RWPE1 (cell line): ENCODE data around the gene TNFAIP8L1.
A peak's percentile ranks its signal among the peaks of the same experiment; 100 is the strongest.

Experiments
- CTCF ChIA-PET: fragments of 350-600 bp; sonication (Branson Sonifier 250); formaldehyde crosslinking; extraction: SDS; loops from one replicate; lab custom pipeline; 2021; lab: Yijun Ruan, JAX
- POLR2A ChIA-PET: fragments of 400-600 bp; formaldehyde crosslinking; extraction: SDS; loops from one replicate; lab custom pipeline; 2020; ENCODE audit warnings: antibody characterized with exemption; ENCODE audit not compliant: low non-redundant PET; lab: Yijun Ruan, JAX
- DNase-seq: peaks from one replicate; pipeline ENCODE4 v3.0.0; 2012; ENCODE audit warnings: low spot score
- H3K27ac ChIP-seq: fragments of 450-650 bp; 2 replicates; pipeline ENCODE4 v1.5.1; 2017
- CTCF ChIP-seq: fragments of 450-650 bp; conservative IDR thresholded peaks from 2 replicates; pipeline ENCODE4 v1.5.1; 2017; ENCODE audit warnings: low read depth, mild to moderate bottlenecking

The TNFAIP8L1 gene

GRCh38 chr19:4645718-4646117, 6.4 kb downstream of the TNFAIP8L1 start:
- POLR2A ChIA-PET = no interaction called here
- no peak for DNase-seq
- no peak for TF ChIP-seq CTCF
- H3K27ac ChIP-seq = no peak overlapping the region
- CTCF ChIA-PET = no interaction called here

- TF ChIP-seq CTCF = no peak
- peak overlapping the region; percentile 14 for H3K27ac ChIP-seq
- DNase-seq = no peak
- CTCF ChIA-PET = interaction anchor here (0.5 to 1.4 kb wide), 2 partner anchors 15 to 877 kb away, joined by 3 to 5 read pairs; no protein-coding TSS in a partner anchor
- POLR2A ChIA-PET = no interaction called here
These were observed 8.6 kb downstream of the TNFAIP8L1 start for GRCh38 chr19:4647676-4648644.

GRCh38 chr19:4649392-4650047, 10.2 kb downstream of the TNFAIP8L1 start:
- no peak for DNase-seq
- TF ChIP-seq CTCF = no peak
- CTCF ChIA-PET = interaction anchor here (0.9 kb wide), 1 partner anchor 12 kb away, joined by 3 read pairs; no protein-coding TSS in a partner anchor
- H3K27ac ChIP-seq = peak overlapping the region; percentile 23
- POLR2A ChIA-PET = no interaction called here

GRCh38 chr19:4650159-4650558, 10.8 kb downstream of the TNFAIP8L1 start:
- DNase-seq = no peak
- CTCF ChIA-PET = interaction anchor here (0.9 kb wide), 1 partner anchor 11 kb away, joined by 3 read pairs; no protein-coding TSS in a partner anchor
- TF ChIP-seq CTCF = no peak
- POLR2A ChIA-PET = no interaction called here
- peak overlapping the region; percentile 23 for H3K27ac ChIP-seq

- TF ChIP-seq CTCF = no peak
- no peak for DNase-seq
- POLR2A ChIA-PET = no interaction called here
- CTCF ChIA-PET = interaction anchor here (0.6 kb wide), 2 partner anchors 19 to 1432 kb away, joined by 4 to 6 read pairs; no protein-coding TSS in a partner anchor
- no peak overlapping the region for H3K27ac ChIP-seq
These were observed 12.8 kb downstream of the TNFAIP8L1 start for GRCh38 chr19:4652075-4652474.

GRCh38 chr19:4653793-4654436, 14.6 kb downstream of the TNFAIP8L1 start:
- POLR2A ChIA-PET = no interaction called here
- peak overlapping the region; percentile 58 for H3K27ac ChIP-seq
- CTCF ChIA-PET = interaction anchor here (0.6 kb wide), 1 partner anchor 47 kb away, joined by 5 read pairs; no protein-coding TSS in a partner anchor
- TF ChIP-seq CTCF = no peak
- no peak for DNase-seq
